ENCODE measurements around the gene TXNDC8.
"Not testable (repeated sequence)": the region's sequence is repeated elsewhere in the genome, so short reads cannot be mapped to it uniquely, and the experiment has no call there.

Gene TXNDC8

GRCh38 chr9:110317911-110318310 lies 19.8 kb downstream of the TXNDC8 start:
- H3K27ac ChIP-seq (ENCODE audit: low read depth, low read length) = no peak overlapping the region
- H3K36me3 ChIP-seq (ENCODE audit: low read length) = no peaks in the 10 kb centered on the region
- no peak for TF ChIP-seq CTCF (IDR thresholded peaks at IDR 0.05; ENCODE audit: insufficient read depth, low read length, poor library complexity, severe bottlenecking)
- no peak for TF ChIP-seq EZH2phosphoT487 (conservative IDR thresholded peaks at IDR 0.05; ENCODE audit: low read length)
- no peak overlapping the region for H3K4me2 ChIP-seq (ENCODE audit: low read depth, low read length, poor library complexity, severe bottlenecking)
- H3K9ac ChIP-seq (ENCODE audit: low read length) = no peak overlapping the region
- H3K27me3 ChIP-seq (ENCODE audit: low read length) = no peaks in the 10 kb centered on the region
- no peak overlapping the region for H3K4me3 ChIP-seq (ENCODE audit: insufficient read depth, low read length, poor library complexity, severe bottlenecking)
- H3K9me3 ChIP-seq (ENCODE audit: insufficient read depth, low read length) = no peaks in the 10 kb centered on the region
- no peaks in the 10 kb centered on the region for H3K9me2 ChIP-seq (replicated peaks; ENCODE audit: insufficient read depth, low read length)
- no peak overlapping the region for H2AFZ ChIP-seq (ENCODE audit: low read depth, low read length, severe bottlenecking)
- no peaks in the 10 kb centered on the region for H4K20me1 ChIP-seq (ENCODE audit: low read depth, low read length)
- H3F3A ChIP-seq (ENCODE audit: insufficient read depth) = no peaks in the 10 kb centered on the region
- H3K79me2 ChIP-seq (ENCODE audit: insufficient read depth, low read length) = no peaks in the 10 kb centered on the region

- H4K20me1 ChIP-seq (ENCODE audit: low read depth, low read length) = no peaks in the 10 kb centered on the region
- H3K9ac ChIP-seq (ENCODE audit: low read length) = no peak overlapping the region
- no peak overlapping the region for H3K27ac ChIP-seq (ENCODE audit: low read depth, low read length)
- H3K36me3 ChIP-seq (ENCODE audit: low read length) = no peaks in the 10 kb centered on the region
- peaks cover 7% of the 10 kb centered on the region; the same call in 1 of the 2 replicates for H3K9me3 ChIP-seq (ENCODE audit: insufficient read depth, low read length)
- no peaks in the 10 kb centered on the region for H3F3A ChIP-seq (ENCODE audit: insufficient read depth)
- H3K4me2 ChIP-seq (ENCODE audit: low read depth, low read length, poor library complexity, severe bottlenecking) = peak overlapping the region; percentile 57
- H2AFZ ChIP-seq (ENCODE audit: low read depth, low read length, severe bottlenecking) = no peak overlapping the region
- no peaks in the 10 kb centered on the region for H3K9me2 ChIP-seq (replicated peaks; ENCODE audit: insufficient read depth, low read length)
- H3K79me2 ChIP-seq (ENCODE audit: insufficient read depth, low read length) = no peaks in the 10 kb centered on the region
- no peaks in the 10 kb centered on the region for H3K27me3 ChIP-seq (ENCODE audit: low read length)
- H3K4me3 ChIP-seq (ENCODE audit: insufficient read depth, low read length, poor library complexity, severe bottlenecking) = peak overlapping the region; percentile 21
- TF ChIP-seq EZH2phosphoT487 (conservative IDR thresholded peaks at IDR 0.05; ENCODE audit: low read length) (no peak), CTCF (IDR thresholded peaks at IDR 0.05; ENCODE audit: insufficient read depth, low read length, poor library complexity, severe bottlenecking) (no peak)
These were observed 21.2 kb downstream of the TXNDC8 start for GRCh38 chr9:110316261-110317075.

GRCh38 chr9:110311978-110312377 lies 25.7 kb downstream of the TXNDC8 start:
- not testable (repeated sequence) for H3K36me3 ChIP-seq (ENCODE audit: low read length); H3K79me2 ChIP-seq (ENCODE audit: insufficient read depth, low read length); H3F3A ChIP-seq (ENCODE audit: insufficient read depth); H3K9ac ChIP-seq (ENCODE audit: low read length); H3K4me2 ChIP-seq (ENCODE audit: low read depth, low read length, poor library complexity, severe bottlenecking); H3K27ac ChIP-seq (ENCODE audit: low read depth, low read length); H2AFZ ChIP-seq (ENCODE audit: low read depth, low read length, severe bottlenecking); H4K20me1 ChIP-seq (ENCODE audit: low read depth, low read length); H3K4me3 ChIP-seq (ENCODE audit: insufficient read depth, low read length, poor library complexity, severe bottlenecking); H3K9me3 ChIP-seq (ENCODE audit: insufficient read depth, low read length); H3K9me2 ChIP-seq (replicated peaks; ENCODE audit: insufficient read depth, low read length); H3K27me3 ChIP-seq (ENCODE audit: low read length)

GRCh38 chr9:110309681-110310080 lies 28.0 kb downstream of the TXNDC8 start:
- Histone ChIP-seq H3F3A (ENCODE audit: insufficient read depth) (no peaks in the 10 kb centered on the region), H2AFZ (ENCODE audit: low read depth, low read length, severe bottlenecking) (no peak overlapping the region), H3K79me2 (ENCODE audit: insufficient read depth, low read length) (no peaks in the 10 kb centered on the region), H3K27me3 (ENCODE audit: low read length) (0 out of 2 replicates have a peak, but pooled peaks cover 3% of the 10 kb centered on the region), H3K4me2 (ENCODE audit: low read depth, low read length, poor library complexity, severe bottlenecking) (no peak overlapping the region), H3K36me3 (ENCODE audit: low read length) (no peaks in the 10 kb centered on the region), H3K4me3 (ENCODE audit: insufficient read depth, low read length, poor library complexity, severe bottlenecking) (no peak overlapping the region), H3K9me2 (replicated peaks; ENCODE audit: insufficient read depth, low read length) (no peaks in the 10 kb centered on the region), H3K9me3 (ENCODE audit: insufficient read depth, low read length) (peaks cover 7% of the 10 kb centered on the region; the same call in 1 of the 2 replicates), H3K9ac (ENCODE audit: low read length) (no peak overlapping the region), H4K20me1 (ENCODE audit: low read depth, low read length) (no peaks in the 10 kb centered on the region), H3K27ac (ENCODE audit: low read depth, low read length) (no peak overlapping the region)
- TF ChIP-seq CTCF (IDR thresholded peaks at IDR 0.05; ENCODE audit: insufficient read depth, low read length, poor library complexity, severe bottlenecking) (no peak), EZH2phosphoT487 (conservative IDR thresholded peaks at IDR 0.05; ENCODE audit: low read length) (no peak)
